ENCODE results near the gene CCDC15.

GRCh38 chr11:124935548-124936514 lies 18.2 kb upstream of the CCDC15 start, which contains the start of gene HEPACAM:
- no peak for TF ChIP-seq CTCF (IDR thresholded peaks at IDR 0.05; ENCODE audit: low read length)
- TF ChIP-seq EZH2 (optimal IDR thresholded peaks at IDR 0.05; ENCODE audit: low read depth, low read length): no peak
